SK-N-SH treated with all-trans-retinoic acid at 6 μM for 48 hours (cell line): Measurements from ENCODE around the gene RIN3.

Experiments used
- ARNTL ChIP-seq: fragments of 450-650 bp; formaldehyde crosslinking; IDR thresholded peaks from 2 replicates; pipeline ENCODE4 v1.5.0; 2020; ENCODE audit warnings: low read depth, mild to moderate bottlenecking, moderate library complexity, borderline replicate concordance
- BACH2 ChIP-seq: fragments of 250-450 bp; sonication (Bioruptor Pico); IDR thresholded peaks from 2 replicates; pipeline ENCODE4 v1.9.0; 2021; ENCODE audit warnings: mild to moderate bottlenecking, borderline replicate concordance
- ESRRG ChIP-seq: fragments of 250-450 bp; sonication (Bioruptor Pico); IDR thresholded peaks from 2 replicates; pipeline ENCODE4 v1.6.1; 2021; ENCODE audit warnings: mild to moderate bottlenecking
- RARB ChIP-seq: fragments of 250-450 bp; sonication (Bioruptor Pico); IDR thresholded peaks from 2 replicates; pipeline ENCODE4 v1.8.0; 2021; ENCODE audit warnings: mild to moderate bottlenecking, moderate library complexity
- SNAI2 ChIP-seq: fragments of 250-450 bp; sonication (Bioruptor Pico); IDR thresholded peaks from 2 replicates; pipeline ENCODE4 v1.5.0; 2020; ENCODE audit warnings: mild to moderate bottlenecking, moderate library complexity
- TCF4 ChIP-seq: fragments of 250-450 bp; sonication (Bioruptor Pico); IDR thresholded peaks from 2 replicates; pipeline ENCODE4 v1.8.0; 2021; ENCODE audit warnings: mild to moderate bottlenecking, moderate library complexity, borderline replicate concordance
- TOX ChIP-seq: fragments of 250-450 bp; sonication (Bioruptor Pico); IDR thresholded peaks from 2 replicates; pipeline ENCODE4 v1.8.0; 2021; ENCODE audit warnings: mild to moderate bottlenecking, moderate library complexity, borderline replicate concordance
- ZC3H10 ChIP-seq: fragments of 250-450 bp; sonication (Bioruptor Pico); IDR thresholded peaks from 2 replicates; pipeline ENCODE4 v1.5.1; 2021; ENCODE audit warnings: mild to moderate bottlenecking, moderate library complexity
- ZFP3 ChIP-seq: fragments of 250-450 bp; sonication (Bioruptor Pico); IDR thresholded peaks from 2 replicates; pipeline ENCODE4 v1.5.0; 2020; ENCODE audit warnings: mild to moderate bottlenecking, moderate library complexity
- ZFP30 ChIP-seq: fragments of 450-650 bp; formaldehyde crosslinking; IDR thresholded peaks from 2 replicates; pipeline ENCODE4 v1.5.0; 2022; ENCODE audit warnings: mild to moderate bottlenecking, moderate library complexity
- ZNF8 ChIP-seq: fragments of 450-650 bp; formaldehyde crosslinking; IDR thresholded peaks from 2 replicates; pipeline ENCODE4 v1.5.0; 2020; ENCODE audit warnings: mild to moderate bottlenecking, moderate library complexity
- TF ChIP-seq, protein P1 (sequence below): fragments of 250-450 bp; sonication (Bioruptor Pico); IDR thresholded peaks from 2 replicates; pipeline ENCODE4 v1.8.0; 2021; ENCODE audit warnings: low read depth, mild to moderate bottlenecking, moderate library complexity, borderline replicate concordance
- TF ChIP-seq, protein P2 (sequence below): fragments of 250-450 bp; sonication (Bioruptor Pico); IDR thresholded peaks from 2 replicates; pipeline ENCODE4 v1.8.0; 2020; ENCODE audit warnings: mild to moderate bottlenecking, moderate library complexity, borderline replicate concordance
- TF ChIP-seq, protein P3 (sequence below): fragments of 250-450 bp; sonication (Bioruptor Pico); IDR thresholded peaks from 2 replicates; pipeline ENCODE4 v1.5.1; 2020; ENCODE audit warnings: low read depth, mild to moderate bottlenecking, moderate library complexity

DNA sequence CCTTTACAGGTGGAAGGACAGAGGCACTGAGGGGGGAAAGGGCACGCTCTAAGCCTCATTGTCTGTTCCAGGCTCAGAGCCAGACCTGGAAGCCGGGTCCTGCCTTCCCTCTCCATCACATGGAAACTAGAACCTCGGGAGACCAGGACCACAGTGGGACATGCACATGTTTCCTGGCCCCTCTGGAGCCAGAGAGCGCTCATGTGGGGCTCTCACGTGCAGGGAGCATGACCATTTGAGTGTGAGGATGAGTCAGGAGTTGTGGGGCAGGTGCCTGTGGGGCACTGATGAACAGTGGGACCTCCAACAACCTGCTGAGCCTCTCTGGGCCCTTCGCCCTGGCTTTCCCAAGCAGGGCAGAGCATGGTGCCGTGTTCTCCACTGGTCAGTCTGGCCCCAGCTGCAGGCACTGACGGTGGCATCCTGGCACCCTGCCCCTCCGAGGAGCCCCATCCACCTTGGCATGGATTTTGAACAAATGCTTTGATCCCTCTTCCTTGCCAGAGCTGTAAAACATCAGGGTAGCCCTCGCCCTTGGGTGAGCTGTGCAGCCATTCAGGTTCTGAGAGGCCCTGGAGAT is 100.2 kb downstream of the RIN3 start:
- TF ChIP-seq, protein P1, sequence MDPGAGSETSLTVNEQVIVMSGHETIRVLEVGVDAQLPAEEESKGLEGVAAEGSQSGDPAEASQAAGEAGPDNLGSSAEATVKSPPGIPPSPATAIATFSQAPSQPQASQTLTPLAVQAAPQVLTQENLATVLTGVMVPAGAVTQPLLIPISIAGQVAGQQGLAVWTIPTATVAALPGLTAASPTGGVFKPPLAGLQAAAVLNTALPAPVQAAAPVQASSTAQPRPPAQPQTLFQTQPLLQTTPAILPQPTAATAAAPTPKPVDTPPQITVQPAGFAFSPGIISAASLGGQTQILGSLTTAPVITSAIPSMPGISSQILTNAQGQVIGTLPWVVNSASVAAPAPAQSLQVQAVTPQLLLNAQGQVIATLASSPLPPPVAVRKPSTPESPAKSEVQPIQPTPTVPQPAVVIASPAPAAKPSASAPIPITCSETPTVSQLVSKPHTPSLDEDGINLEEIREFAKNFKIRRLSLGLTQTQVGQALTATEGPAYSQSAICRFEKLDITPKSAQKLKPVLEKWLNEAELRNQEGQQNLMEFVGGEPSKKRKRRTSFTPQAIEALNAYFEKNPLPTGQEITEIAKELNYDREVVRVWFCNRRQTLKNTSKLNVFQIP (CRISPR knock-in tag), result no peak
- TF ChIP-seq ZC3H10 (CRISPR knock-in tag) (no peak), TCF4 (CRISPR knock-in tag) (no peak), RARB (CRISPR knock-in tag) (no peak), SNAI2 (no peak), ARNTL (CRISPR knock-in tag) (no peak), TOX (CRISPR knock-in tag) (no peak), ESRRG (no peak), ZFP30 (CRISPR knock-in tag) (no peak), BACH2 (no peak), ZNF8 (no peak), ZFP3 (no peak)
- TF ChIP-seq, protein P2, sequence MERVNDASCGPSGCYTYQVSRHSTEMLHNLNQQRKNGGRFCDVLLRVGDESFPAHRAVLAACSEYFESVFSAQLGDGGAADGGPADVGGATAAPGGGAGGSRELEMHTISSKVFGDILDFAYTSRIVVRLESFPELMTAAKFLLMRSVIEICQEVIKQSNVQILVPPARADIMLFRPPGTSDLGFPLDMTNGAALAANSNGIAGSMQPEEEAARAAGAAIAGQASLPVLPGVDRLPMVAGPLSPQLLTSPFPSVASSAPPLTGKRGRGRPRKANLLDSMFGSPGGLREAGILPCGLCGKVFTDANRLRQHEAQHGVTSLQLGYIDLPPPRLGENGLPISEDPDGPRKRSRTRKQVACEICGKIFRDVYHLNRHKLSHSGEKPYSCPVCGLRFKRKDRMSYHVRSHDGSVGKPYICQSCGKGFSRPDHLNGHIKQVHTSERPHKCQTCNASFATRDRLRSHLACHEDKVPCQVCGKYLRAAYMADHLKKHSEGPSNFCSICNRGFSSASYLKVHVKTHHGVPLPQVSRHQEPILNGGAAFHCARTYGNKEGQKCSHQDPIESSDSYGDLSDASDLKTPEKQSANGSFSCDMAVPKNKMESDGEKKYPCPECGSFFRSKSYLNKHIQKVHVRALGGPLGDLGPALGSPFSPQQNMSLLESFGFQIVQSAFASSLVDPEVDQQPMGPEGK (CRISPR knock-in tag), result no peak
- TF ChIP-seq, protein P3, sequence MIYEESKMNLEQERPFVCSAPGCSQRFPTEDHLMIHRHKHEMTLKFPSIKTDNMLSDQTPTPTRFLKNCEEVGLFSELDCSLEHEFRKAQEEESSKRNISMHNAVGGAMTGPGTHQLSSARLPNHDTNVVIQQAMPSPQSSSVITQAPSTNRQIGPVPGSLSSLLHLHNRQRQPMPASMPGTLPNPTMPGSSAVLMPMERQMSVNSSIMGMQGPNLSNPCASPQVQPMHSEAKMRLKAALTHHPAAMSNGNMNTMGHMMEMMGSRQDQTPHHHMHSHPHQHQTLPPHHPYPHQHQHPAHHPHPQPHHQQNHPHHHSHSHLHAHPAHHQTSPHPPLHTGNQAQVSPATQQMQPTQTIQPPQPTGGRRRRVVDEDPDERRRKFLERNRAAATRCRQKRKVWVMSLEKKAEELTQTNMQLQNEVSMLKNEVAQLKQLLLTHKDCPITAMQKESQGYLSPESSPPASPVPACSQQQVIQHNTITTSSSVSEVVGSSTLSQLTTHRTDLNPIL, result no peak
